ENCODE measurements around the gene MYMK. TPM values are rescaled to one million over a fixed set of nuclear protein-coding genes. Genes with fewer than 3 reads are reported as not detected.

MYMK gene
- total RNA-seq, 1 donor from 2014 or later, result not detected

DNA sequence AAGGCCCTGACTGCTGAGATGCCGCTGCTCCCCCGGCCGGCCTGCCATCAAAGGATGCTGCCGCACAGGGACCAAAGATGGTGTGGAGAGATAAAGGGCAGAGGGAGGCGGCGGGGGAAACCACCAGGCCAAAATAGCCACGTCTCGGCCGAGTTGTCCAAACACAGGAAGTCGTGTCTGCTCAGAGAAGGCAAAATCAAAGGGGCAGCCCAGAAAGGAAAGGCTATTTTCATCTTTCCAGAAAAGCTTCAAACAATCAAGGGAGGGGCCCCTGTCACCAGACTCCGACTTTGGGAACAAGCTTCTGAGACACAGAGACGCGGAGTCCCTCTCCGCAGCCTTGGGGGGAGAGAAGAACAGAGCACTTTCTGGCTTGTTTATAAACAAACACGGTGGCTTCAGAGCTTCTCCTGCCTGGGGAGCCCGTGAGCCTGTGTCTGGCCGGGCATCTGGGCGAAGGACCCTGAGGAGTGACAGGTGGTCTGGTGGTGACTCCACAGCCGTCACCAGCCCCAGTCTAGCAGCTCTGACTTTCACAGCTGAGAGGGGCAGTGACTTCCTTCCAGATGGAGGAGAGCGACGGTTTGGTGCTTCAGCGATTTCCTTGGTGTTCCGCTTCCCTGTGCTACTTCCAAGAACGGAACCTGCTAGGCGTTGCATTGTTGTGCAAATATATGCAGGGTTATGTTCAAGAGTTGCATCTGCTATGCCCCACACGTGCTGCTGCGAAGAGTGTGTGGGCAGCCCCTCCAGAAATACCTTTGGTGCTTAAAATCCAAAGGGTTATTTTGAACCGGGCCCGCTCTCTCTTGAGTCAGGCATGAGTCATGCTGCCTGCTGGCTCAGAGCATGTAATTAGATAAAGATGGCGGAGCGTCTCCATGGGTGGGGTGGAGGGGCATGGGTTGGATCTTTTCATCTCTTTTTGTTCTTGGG, 33.7 kb upstream of the MYMK start:
- DNase-seq (ENCODE audit: low read depth in 2 of 2), result peak in 1 of 2 donors; percentile 38

DNA sequence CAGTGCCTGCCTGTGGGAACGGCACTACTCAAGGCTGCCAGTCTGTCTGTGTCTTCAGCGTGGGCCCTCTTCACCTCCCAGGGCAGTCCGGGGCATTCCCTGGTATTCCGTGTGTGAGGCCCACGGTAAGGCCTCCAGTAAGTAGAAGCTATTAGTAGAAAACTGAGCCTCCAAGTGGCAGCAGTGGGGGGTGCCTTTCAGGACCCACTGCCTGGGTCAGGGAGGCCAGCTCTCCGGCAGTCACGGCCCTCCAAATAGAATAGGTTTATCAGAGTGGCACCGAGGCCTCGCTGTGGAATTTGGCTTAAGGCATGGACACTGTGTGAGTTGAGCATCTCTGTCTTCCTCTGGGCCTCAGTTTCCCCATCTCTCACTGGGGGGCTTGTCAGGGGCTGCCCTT, 32.8 kb upstream of the MYMK start:
- DNase-seq (ENCODE audit: low read depth in 2 of 2), result no peak

DNA sequence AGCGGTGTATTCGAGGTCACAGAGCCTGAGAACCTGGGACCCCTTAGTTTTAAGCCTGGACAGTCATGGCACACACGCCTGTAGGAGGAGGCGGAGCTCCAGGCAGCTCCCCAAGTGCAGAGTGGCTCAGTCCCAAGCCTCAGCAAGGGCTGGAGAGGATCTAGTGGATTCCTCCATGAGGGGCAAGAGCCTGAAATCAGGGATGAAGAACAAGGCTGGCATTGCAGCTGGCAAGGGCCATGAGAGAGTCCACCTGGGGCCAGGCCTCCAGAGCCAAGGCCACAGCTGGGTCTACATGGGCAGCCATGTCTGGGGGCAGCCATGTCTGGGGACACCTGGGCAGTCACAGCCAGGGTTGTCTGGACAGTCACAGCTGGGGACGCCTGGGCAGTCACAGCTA, 31.6 kb upstream of the MYMK start:
- DNase-seq (ENCODE audit: low read depth in 2 of 2), result no peak

DNA sequence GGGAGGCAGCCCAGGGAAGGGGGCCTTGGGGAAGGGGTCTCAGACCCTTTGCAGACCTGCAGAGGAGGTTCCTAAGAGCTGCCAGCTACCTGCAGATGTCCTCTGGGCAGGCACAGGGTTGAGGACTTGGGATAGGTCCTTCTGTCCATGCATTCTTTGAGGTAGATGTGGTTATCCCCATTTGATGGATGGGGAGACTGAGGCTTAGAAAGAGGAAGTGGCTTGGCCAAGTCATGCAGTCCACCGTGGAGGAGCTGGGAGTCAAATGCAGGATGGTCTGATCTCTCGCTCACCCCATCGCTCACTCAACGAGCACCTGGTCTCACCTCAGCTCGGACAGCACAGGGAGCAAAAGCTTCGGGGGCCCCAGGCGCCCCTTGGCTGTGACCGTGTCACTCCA, 30.0 kb upstream of the MYMK start:
- no peak for DNase-seq (ENCODE audit: low read depth in 2 of 2)

DNA sequence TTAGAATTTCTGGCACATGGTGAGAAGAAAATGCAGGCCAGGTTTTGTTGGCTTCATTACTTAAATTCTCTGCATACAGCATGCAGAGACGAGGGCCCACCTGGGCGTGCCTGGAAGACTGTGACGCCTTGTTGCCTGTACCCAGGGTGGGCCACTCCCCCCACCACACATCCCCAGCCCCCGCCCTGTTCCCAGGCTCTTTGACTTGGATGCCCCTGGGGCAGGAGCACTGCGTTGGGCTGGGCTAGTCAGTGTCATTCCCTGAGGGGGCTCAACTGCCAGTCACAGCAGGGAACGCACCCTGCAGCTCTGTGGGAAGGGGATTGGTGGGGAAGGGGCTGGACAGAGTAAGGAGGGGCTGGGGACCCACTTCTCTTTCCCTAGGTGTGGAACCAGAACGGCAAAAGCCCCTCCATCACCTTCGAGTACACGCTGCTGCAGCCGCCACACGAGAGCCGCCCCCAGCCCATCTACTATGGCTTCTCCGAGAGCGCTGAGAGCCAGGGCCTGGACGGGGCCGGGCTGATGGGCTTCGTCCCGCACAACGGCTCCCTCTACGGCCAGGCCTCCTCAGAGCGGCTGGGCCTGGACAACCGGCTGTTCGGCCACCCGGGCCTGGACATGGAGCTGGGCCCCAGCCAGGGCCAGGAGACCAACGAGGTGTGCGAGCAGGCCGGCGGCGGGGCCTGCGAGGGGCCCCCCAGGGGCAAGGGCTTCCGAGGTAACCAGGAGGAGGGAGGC, 29.4 kb upstream of the MYMK start:
- no peak for DNase-seq (ENCODE audit: low read depth in 2 of 2)

DNA sequence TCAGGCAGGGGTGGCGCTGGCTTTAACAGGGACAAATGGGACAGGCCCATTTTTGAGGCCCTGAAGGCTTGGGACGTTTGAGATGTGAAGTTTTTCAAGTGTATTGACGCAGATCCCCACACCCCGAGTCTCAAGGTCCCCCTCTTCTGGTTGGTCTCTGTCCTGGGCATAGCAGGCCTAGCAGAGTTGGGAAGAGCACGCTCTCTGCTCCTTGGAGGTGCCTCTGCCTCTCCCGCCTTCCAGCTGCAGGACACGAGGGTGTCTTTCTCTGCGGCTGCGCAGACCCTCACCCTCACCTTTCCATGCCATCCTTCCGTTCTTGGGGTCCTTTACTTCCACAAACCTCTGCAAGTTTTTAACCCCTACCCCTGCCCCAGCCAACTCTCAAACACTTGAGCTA, 28.4 kb upstream of the MYMK start:
- DNase-seq (ENCODE audit: low read depth in 2 of 2), result no peak

DNA sequence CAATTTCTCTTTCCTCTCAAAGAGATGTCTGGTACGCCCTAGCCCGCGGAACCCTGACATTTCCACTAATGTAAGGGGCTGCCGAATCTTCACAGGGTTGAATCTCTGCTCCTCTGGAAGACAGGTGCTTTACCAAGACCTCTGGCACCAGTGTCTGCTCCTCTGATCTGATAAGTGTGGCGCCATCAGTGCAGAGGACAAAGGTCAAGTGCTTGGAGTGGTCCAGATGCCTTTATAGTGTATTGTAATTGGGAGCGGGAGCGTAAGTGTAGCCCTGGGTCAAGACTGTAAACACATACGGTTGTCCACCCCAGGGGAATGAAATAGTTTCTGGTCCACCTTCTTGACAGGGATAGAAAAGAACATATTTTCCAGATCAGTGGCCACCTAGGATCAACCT, 27.5 kb upstream of the MYMK start:
- DNase-seq (ENCODE audit: low read depth in 2 of 2), result no peak

DNA sequence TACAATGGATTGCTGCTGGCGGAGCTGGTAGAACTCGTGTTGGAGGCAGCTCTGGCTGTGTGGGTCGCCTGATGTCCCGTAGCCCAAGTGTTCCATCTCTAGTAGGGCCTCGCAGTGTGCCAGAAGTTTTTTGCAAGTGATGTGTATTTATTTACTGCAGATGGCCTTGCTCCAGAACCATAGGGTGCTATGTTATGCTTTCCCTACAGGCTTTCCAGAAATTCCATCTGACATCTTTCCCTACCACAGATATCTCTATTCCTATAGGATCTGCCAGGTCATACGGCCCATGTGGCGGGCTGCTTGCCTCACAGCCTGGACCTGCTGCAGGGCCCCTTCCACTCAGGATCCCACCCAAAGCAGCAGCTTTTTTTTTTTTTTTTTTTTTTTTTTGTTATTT, 26.7 kb upstream of the MYMK start:
- no peak for DNase-seq (ENCODE audit: low read depth in 2 of 2)

DNA sequence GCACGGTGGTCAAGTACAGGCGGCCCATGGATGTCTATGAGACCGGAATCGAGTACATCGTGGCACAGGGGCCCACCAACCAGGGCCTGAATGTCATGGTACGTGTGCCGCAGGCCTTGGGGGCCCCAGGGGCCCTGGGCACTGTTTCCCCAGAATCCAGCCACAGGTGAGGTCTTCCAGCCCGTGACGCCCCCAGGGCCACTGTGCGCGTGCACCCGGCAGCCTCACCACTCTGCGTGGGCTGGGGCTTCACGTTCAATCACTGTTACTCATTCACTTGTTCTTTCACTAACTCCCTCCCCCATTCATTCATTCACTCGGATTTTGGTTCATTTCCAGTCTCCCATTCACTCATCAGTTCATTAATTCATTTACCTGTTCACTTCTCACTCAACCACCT, 22.4 kb upstream of the MYMK start:
- no peak for DNase-seq (ENCODE audit: low read depth in 2 of 2)

DNA sequence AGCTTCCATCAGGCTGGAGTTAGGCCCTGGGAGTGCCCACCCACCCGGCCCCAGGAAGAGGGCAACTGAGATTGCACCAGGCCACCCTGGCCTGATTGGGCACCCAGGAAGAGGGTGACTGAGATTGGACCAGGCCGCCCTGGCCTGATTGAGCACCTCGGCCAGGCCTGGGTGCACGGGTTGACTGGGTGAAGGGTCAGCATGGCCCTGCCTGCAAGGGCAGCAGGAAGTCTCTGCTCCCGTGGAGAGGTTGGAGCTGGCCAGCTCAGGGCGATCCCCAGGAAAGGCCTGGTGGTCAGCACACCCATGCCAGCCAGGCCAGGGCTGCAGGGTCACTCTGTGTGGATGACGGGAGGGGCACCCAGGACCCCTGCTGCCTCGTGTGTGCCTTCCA, 21.5 kb upstream of the MYMK start:
- no peak for DNase-seq (ENCODE audit: low read depth in 2 of 2)

DNA sequence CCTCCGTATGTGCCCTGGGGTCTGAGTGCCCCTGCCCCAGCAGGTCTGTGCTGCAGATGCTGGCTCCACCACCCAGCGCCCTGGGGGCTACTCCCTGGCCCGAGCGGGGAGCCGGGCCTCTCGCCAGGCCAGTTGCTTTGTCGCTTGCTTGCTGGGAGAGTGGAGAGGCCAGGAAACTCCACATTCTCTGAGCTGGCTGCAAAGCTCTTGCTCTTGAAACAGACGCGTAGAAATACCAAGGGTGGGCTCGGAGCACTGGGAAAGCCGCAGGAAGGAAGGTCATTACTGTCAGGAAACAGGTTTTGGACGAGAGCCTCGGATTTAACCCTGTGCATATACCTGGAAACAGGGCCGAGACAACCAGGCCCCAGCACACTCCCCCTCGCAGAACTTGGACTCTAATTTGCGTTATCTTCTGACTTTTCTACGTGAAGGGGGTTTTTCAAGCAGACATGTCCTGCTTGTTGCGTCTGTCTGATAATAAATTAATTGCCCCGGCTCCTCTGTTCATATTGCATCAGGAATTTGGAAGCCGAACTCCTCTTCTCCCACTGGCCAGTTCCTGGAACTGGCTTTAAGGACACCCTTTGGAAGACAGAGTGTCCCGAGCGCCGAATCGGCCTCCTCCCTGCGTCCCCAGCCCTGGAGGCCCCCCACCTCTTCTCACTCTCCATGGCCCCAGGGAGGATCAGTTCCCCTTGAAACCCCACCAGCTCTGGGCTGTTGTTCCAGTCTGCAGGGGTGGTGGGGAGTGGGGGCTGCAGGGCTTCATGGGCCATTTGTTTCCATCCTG, 20.9 kb upstream of the MYMK start:
- peak; percentile 33 to 50 for DNase-seq (ENCODE audit: low read depth in 2 of 2)

DNA sequence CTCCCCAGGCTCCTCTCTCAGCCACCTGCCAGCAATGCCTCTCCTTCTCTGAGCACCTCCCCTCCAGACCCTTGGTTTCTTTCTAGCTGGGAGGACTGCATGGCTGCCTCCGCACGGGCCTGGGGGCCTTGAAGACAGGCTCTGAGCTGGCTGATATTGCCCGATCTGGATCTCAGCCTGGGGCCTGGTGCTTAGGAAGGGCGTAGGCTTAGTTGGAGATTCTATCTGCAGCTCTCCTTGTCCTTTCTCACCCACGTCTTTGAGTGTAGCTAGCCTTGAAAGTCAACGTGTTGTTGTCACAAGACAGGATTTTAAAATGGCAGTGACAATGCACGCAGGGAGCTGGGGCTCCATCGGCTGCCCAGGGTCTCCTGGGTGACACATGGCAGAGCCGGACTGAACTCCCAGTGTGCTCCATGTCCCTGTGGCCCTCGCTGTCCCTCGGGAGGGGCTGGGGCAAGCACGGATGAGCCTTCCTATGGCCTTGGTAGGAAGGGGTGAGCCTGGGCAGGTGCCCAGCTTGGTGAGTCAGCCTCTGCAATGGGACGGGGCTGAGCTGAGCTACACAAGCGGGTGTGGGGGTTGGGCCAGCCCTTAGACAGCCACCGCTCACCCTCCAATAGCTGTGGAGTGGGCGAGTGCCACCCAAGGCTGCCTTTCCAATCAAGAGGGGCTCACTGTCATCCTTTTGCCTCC, 19.2 kb upstream of the MYMK start:
- no peak for DNase-seq (ENCODE audit: low read depth in 2 of 2)

DNA sequence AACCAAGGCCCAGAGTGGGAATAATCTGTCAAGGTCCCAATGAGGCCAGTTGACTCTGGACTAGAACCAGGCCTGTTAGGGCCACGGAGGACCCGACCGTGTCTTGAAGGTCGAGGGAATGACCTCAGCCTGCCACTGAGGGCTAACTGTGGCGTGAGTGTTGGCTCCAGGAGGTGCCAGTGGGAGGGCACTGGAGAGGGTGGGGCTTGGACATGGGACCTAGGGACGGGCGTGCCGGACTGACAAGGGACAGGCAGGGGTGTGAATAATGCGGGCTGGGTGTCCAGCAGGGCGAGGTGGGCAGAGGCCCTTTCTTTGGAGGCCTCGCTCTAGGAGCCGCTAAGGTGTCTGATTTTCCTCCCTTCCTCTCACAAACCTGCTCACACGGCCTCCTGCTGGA, 17.2 kb upstream of the MYMK start:
- no peak for DNase-seq (ENCODE audit: low read depth in 2 of 2)

DNA sequence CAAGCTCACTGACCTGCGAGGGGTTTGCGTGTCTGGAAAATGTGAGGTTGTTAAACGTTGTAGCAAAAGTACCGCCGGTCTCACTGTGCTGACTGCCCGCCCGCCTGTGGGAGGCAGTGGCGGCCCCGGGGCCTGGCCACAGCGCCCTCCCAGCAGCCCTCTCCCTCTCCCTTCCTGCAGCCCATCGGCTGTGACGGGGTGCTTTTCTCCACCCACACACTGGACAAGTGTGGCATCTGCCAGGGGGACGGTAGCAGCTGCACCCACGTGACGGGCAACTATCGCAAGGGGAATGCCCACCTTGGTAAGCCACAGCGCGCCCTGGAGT, 15.9 kb upstream of the MYMK start:
- DNase-seq (ENCODE audit: low read depth in 2 of 2), result no peak

DNA sequence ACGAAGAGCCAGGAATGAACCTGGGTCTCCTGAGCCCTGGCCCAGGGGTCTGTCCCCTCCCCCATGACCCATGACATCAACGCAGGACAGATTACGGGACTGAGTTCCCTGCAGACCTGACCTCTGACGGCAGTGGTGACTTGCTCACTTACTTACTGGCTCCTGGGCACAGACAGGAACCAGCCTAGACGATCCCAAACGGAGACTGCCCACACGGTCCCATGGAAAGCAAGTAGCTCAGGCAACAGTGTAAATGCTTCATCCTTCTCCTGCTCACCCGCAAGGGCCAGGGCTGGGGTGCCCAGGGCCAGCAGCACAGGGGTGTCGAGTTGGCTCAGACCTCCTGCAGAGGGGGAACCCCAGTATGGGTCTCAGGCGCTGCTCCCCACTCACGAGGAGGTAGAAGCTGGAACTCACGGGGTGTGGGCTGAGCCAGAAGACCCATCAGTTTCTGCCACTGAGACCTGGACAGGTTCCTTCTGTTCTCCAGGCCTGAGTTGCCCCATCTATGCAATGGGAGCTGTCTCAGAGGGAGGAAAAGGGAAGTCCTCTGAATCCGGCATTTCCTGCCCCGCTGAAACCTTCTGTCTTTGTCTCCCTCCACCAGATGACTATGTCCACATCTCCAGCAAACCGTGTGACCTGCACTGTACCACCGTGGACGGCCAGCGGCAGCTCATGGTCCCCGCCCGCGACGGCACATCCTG, 15.4 kb upstream of the MYMK start:
- no peak for DNase-seq (ENCODE audit: low read depth in 2 of 2)

DNA sequence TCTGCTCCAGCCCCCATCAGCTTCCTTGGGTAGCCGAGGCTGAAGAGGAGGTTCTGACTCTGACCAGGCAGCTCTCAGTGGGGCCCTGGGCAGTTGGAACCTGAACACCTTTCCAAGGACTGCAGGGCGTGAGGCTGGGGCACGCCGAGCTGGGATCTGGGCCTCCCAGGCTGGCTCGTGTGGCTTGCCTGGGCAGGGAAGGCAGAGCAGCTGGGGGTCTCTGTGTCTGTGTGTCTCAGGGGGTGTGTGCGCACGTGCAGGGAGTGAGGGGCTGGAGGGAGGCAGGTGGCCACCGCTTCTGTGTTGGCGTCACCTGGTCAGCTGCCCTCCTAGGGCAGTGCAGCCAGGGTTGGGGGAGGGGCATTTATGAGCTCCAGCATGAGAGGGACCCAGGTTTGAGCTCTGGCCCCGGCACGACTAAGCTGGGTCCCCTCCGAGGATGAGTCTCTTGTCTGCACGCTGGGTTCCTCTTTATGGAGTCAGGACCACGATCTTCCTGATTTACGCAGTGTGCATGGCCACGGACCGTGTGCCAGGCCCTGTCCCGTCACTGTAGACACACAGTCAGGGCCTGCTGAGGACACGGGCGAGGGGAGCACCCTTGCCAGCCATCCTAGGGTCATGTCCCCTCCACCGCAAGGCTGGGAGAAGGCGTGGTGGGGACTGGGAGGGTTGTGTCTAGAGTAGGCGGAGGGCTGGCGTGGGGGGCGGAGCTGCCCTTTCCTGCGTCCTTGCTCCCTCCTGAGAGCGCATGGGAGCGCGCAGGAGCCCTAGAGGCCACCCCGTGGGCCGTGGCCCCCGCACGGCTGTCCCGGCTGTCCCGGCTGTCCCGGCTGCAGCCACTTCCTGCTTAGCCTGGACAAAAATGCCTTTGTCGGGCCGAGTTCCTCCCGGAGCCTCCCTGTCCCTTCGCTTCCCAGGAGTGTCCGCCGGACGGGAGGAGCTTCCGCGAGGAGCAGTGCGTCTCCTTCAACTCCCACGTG, 14.4 kb upstream of the MYMK start:
- no peak for DNase-seq (ENCODE audit: low read depth in 2 of 2)

DNA sequence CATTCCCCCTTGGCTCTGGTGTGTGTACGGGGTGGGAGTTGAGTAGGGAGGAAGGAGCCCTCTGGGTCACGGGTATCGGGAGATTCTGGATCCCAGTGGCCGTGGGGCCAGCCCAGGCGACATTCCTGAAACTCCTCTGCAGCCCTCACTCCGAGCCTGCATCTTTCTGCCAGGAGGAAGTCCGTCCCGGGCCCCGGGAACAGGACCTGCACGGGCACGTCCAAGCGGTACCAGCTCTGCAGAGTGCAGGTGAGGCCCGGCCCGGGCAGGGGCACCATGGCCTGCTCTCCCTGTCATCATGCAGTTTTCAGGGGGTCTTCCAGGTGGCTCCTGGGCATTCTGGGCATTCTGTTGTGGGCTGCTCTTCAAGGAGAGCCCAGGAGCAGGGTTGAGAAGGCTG, 13.4 kb upstream of the MYMK start:
- DNase-seq (ENCODE audit: low read depth in 2 of 2), result no peak

DNA sequence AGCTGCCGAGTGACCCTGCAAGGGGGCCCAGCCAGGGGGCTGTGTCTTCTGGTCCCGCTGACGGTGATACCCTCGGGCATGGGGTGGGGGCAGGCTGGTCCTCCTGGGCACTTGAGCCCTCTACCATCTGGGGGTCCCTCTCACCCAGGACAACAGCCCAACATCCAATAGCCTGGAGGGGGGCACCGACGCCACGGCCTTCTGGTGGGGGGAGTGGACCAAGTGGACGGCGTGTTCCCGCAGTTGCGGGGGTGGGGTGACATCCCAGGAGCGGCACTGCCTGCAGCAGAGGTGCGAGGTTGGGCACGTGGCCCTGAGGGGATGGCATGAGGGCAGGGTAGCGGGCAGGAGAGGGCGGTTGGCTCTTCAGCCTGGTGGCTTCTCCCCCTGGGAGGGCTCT, 12.5 kb upstream of the MYMK start:
- no peak for DNase-seq (ENCODE audit: low read depth in 2 of 2)

DNA sequence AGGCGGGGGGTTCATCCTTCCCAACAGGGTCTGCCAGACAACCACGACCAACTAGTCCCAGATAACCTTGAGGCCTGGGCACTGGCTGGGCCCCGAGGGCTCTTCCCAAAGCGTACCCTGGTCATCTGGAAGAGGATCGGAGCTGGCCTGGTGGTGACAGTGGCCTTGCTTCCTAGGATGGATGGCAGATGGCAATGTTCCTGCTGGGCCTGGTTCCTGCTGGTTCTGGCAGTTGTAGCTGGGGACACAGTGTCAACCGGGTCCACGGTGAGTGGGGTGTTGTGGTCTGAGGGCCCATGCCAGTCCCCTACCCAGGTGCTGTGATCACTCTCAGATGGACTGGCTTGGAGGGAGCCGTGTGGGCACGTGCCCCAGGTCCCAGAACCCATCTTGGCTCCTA, 11.8 kb upstream of the MYMK start:
- DNase-seq (ENCODE audit: low read depth in 2 of 2), result no peak

DNA sequence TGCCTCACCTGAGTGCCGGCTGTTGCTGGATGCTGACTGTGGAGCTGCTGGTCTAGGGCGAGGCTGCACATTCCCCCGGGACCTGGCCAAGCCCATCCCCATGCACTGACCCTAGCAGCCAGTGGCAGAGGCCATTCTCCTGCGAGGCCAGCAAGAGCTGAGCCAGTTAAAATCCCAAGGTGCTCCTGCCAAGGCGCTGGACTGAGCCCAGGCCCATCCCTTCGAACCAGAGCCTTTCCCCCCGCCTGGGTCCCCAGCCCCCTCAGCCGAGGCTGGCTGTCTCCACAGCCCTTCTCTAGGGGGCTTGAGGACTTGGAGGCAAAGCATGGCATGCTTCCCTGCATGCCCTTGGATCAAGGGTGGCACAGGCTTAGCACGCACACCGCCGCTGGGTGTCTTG, 11.3 kb upstream of the MYMK start:
- DNase-seq (ENCODE audit: low read depth in 2 of 2), result no peak

All from dermis microvascular lymphatic vessel endothelial cell (primary cell).